Activated CD8-positive, alpha-beta memory T cell treated with anti-CD3 and anti-CD28 coated beads for 48 hours (primary cell): Measurements from ENCODE around the gene CEMIP2.
"Not testable (repeated sequence)": the region's sequence is repeated elsewhere in the genome, so short reads cannot be mapped to it uniquely, and the experiment has no call there.

Experiments
- DNase-seq, 3 experiments: peaks; one replicate each; pipeline ENCODE4 v3.0.0-alpha.2; 2020; ENCODE audit warnings: low read depth in 2 of 3, low spot score in 2 of 3

CEMIP2 gene

GRCh38 chr9:71710856-71711255 is 57.5 kb downstream of the CEMIP2 start:
- DNase-seq: no peak

GRCh38 chr9:71710201-71710600 is 58.1 kb downstream of the CEMIP2 start:
- DNase-seq: no peak

GRCh38 chr9:71709384-71709783 is 58.9 kb downstream of the CEMIP2 start:
- no peak for DNase-seq

- DNase-seq: no peak
Observed at GRCh38 chr9:71706176-71706575, 62.1 kb downstream of the CEMIP2 start.

GRCh38 chr9:71704796-71705195 is 63.5 kb downstream of the CEMIP2 start:
- no peak for DNase-seq

- DNase-seq: no peak
Observed at GRCh38 chr9:71703172-71703872, 65.0 kb downstream of the CEMIP2 start.

- no peak for DNase-seq
Observed at GRCh38 chr9:71697882-71698281, 70.4 kb downstream of the CEMIP2 start.

GRCh38 chr9:71694332-71694731 is 74.0 kb downstream of the CEMIP2 start:
- no peak for DNase-seq

- no peak for DNase-seq
Observed at GRCh38 chr9:71693607-71694006, 74.7 kb downstream of the CEMIP2 start.

GRCh38 chr9:71692337-71692736 is 76.0 kb downstream of the CEMIP2 start:
- no peak for DNase-seq

- DNase-seq: not testable (repeated sequence)
Observed at GRCh38 chr9:71691576-71691975, 76.7 kb downstream of the CEMIP2 start.

- DNase-seq: no peak
Observed at GRCh38 chr9:71690689-71691435, 77.5 kb downstream of the CEMIP2 start.

- DNase-seq: no peak
Observed at GRCh38 chr9:71690063-71690688, 78.1 kb downstream of the CEMIP2 start.

- DNase-seq: no peak
Observed at GRCh38 chr9:71687676-71688075, 80.6 kb downstream of the CEMIP2 start.

GRCh38 chr9:71685988-71686387 is 82.3 kb downstream of the CEMIP2 start:
- DNase-seq: no peak

- DNase-seq: no peak
Observed at GRCh38 chr9:71685394-71685793, 82.9 kb downstream of the CEMIP2 start.

- DNase-seq: no peak
Observed at GRCh38 chr9:71684566-71684965, 83.7 kb downstream of the CEMIP2 start.

GRCh38 chr9:71683598-71684235 is 84.6 kb downstream of the CEMIP2 start:
- DNase-seq: no peak

- no peak for DNase-seq
Observed at GRCh38 chr9:71681708-71682272, 86.5 kb downstream of the CEMIP2 start.

- DNase-seq: no peak
Observed at GRCh38 chr9:71681104-71681707, 87.1 kb downstream of the CEMIP2 start.
